Adrenal gland (tissue), 12 donors: Measurements from ENCODE around the gene NDC1. TPM values are rescaled to one million over a fixed set of nuclear protein-coding genes. Genes with fewer than 3 reads are reported as not detected.

Experiments
- DNase-seq, 7 donors: peaks; one replicate each; pipeline ENCODE4 v3.0.0-alpha.2; 2019 to 2020
- H3K27ac ChIP-seq, 5 donors: fragments of 200-600 bp; sonication (generic) in 4 of 5; 1 replicate in 3 of 5; 2 replicates in 2 of 5; pipeline versions ENCODE4 v1.5.1 to v1.8.0; 2016 to 2020; ENCODE audit warnings: mild to moderate bottlenecking in 1 of 5
- H3K27me3 ChIP-seq: fragments of 200-600 bp; 2 replicates; pipeline ENCODE4 v1.8.0; 2021
- H3K36me3 ChIP-seq, 2 donors: fragments of 200-600 bp; replicated peaks in 1 of 2; 1 replicate in 1 of 2; 2 replicates in 1 of 2; pipeline versions ENCODE4 v1.5.1 to v1.8.0; 2018 to 2022
- H3K4me1 ChIP-seq, 2 donors: fragments of 200-600 bp; replicated peaks in 1 of 2; 1 replicate in 1 of 2; 2 replicates in 1 of 2; pipeline versions ENCODE4 v1.5.1 to v1.8.0; 2018 to 2021
- H3K4me3 ChIP-seq, 4 donors: fragments of 200-600 bp; sonication (generic) in 3 of 4; one replicate each; pipeline ENCODE4 v1.5.1; 2016 to 2018
- H3K9me3 ChIP-seq, 3 donors: fragments of 200-600 bp; sonication (generic) in 1 of 3; replicated peaks in 1 of 3; 1 replicate in 2 of 3; 2 replicates in 1 of 3; pipeline versions ENCODE4 v1.5.1 to v1.8.0; 2016 to 2021
- CTCF ChIP-seq, 6 experiments: fragments of 450-650 bp in 4 of 6; fragments of 200-600 bp in 2 of 6; sonication (generic) in 1 of 6; IDR thresholded peaks; 1 replicate in 5 of 6; 2 replicates in 1 of 6; pipeline versions ENCODE4 v1.5.1 to v1.8.0; 2016 to 2021; ENCODE audit warnings: antibody characterized with exemption in 6 of 6, mild to moderate bottlenecking in 2 of 6, moderate library complexity in 1 of 6
- POLR2A ChIP-seq, 2 donors: fragments of 450-650 bp; IDR thresholded peaks; one replicate each; pipeline ENCODE4 v1.6.1; 2017; ENCODE audit warnings: antibody characterized with exemption in 2 of 2, mild to moderate bottlenecking in 2 of 2, moderate library complexity in 1 of 2
- WGBS, 4 donors: extraction: QIAGEN DNeasy Blood & Tissue Kit in 2 of 4; methylation state at CpG; one replicate each; pipeline versions ENCODE4 v1.1.5 to v1.1.7; 2013 to 2017; 5-methylcytosine and 5-hydroxymethylcytosine counted together
- intact Hi-C, 2 donors: fragments of 100-400 bp; cut with DNase I; formaldehyde crosslinking; loops; one replicate each; pipeline versions ENCODE4 v1.14.1 to v1.15.0; 2022 to 2023
- polyA plus RNA-seq, 3 donors: library from polyadenylated mRNA; stranded (reverse); fragments of 200-250 nt in 2 of 3; fragments of 350-450 nt in 1 of 3; fragmentation: Illumina TruSeq in 1 of 3; extraction: RNeasy Lipid Tissue Mini Kit (QIAGEN cat#74804) in 1 of 3; gene quantifications; one replicate each; pipeline ENCODE4 v1.2.3, GENCODE V29; 2013 to 2014
- total RNA-seq, 9 donors: library from RNA; depleted of rRNA in 4 of 9; stranded (reverse); fragments of >200 nt in 4 of 9; fragments of 120-200 nt in 1 of 9; fragmentation: NEBNext Ultra II Directional in 1 of 9; extraction: Animal tissue kit (Norgen Biotek cat#: 25700) in 1 of 9; gene quantifications; one replicate each; pipeline versions ENCODE4 v1.1.0 to v1.2.4, GENCODE V29; 2013 to 2023
- donor health status: healthy with polysubstance abuse.
- donor health status: Bipolar disorder and iron deficiency.
- donor health status: DM: yes; HTN: yes; CAD: no.
- donor health status: DM: no; HTN: no; CAD: no.
- donor health status: DM: no; HTN: no; CAD: no.
- donor health status: DM: yes; HTN: yes; CAD: no.

Gene NDC1
- total and polyA plus RNA-seq, 12 donors = 2.9 to 21.9 (median 10.4) TPM

DNA sequence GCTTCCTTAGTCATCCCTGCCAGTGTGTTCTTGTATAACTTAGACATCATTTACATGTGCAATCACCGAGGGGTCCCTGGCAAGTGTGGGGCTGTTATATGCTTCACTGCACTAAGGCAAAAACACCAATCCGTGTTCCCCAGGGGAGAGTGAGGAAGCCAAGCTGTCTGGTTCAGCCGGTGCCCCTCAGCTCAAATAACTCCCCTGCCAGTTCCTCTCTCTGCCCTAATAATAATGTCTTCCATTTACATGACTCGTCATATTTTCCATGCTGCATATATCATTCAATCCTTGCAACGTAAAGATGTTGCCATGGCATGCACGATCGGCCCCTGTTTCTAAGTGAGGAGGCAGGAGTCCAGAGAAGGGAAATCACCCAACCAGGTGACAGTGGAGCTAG, 24.4 kb upstream of the NDC1 start:
- intact Hi-C loops = loop anchor here in 1 of 2 donors (10.0 kb wide), 1 partner anchor 222 kb away; no protein-coding TSS in a partner anchor
- no peak for DNase-seq
- no peaks in the 10 kb centered on the region for H3K27me3 ChIP-seq
- no peaks in the 10 kb centered on the region for H3K4me1 ChIP-seq
- TF ChIP-seq CTCF (IDR thresholded peaks at IDR 0.05) (no peak), POLR2A (IDR thresholded peaks at IDR 0.05) (no peak)
- no peak overlapping the region for H3K27ac ChIP-seq
- 74 to 79% (median 77%) methylated on average over 7 of the region's 7 CpGs for WGBS, 4 donors
- H3K36me3 ChIP-seq = peaks cover 0 to 46% of the 10 kb centered on the region in 2 donors
- no peak overlapping the region for H3K4me3 ChIP-seq
- H3K9me3 ChIP-seq = no peaks in the 10 kb centered on the region

DNA sequence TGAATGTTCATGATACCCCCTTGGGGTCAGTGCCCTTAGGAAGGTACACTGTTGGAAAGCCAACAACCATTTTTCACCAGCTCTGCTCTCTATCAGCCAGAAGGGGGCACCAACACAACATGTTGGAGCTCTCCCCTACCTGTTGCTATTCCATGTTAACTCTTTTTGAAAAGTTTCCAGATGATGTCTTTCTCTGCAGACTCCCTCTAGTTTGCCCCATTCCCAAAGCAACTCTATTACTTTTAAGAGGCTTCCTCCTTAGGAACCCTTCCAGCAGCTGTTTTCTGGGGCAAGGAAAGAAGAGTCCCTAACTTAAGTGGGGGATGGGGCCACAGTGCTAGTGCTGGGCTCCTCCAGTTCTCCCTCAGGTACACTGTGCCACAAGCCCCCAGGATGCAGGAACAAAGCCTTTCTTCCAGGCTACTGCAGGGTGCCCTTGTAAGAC, 22.9 kb upstream of the NDC1 start:
- DNase-seq = peak; percentile 31 to 63 (median 42)
- Histone ChIP-seq H3K4me1 (no peaks in the 10 kb centered on the region), H3K36me3 (peaks cover 0 to 50% of the 10 kb centered on the region in 2 donors), H3K27me3 (no peaks in the 10 kb centered on the region), H3K4me3 (no peak overlapping the region), H3K27ac (no peak overlapping the region), H3K9me3 (no peaks in the 10 kb centered on the region)
- TF ChIP-seq POLR2A (IDR thresholded peaks at IDR 0.05) (no peak), CTCF (IDR thresholded peaks at IDR 0.05) (peak; percentile 45 to 77 (median 66))
- intact Hi-C loops = loop anchor here in 1 of 2 donors (10.0 kb wide), 1 partner anchor 224 kb away; no protein-coding TSS in a partner anchor

DNA sequence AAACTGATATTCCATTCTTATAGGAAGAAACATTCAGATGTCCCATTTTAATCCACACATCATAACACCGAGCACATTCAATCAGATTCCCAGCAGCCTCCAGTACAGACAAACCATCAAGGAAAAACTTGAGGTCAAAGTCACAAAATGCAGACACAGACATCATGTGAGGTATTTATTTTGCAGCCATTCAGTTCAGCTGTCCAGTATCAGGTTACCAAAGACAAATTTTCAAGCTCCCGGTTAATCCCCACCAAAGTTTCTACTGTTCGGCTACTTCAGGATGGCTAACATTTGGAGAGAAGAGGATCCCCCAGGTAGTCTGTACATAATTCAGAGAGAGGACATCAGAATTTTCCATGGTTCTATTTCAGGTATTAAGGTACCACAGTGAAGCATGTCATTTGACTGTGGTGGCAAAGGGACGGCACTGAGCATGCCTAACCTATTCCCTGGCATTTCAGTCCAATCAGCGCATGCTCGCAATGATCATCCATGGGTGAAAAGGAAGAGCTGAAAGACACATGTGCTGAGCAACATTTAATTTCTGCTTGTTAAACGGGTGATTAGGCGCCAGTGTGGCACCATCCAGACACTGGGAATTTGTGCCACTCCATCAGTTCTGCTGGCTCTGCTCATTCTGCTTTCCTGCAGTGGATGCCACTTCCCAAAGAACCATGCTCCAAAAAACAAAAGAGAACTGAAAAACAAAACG, 13.6 kb upstream of the NDC1 start:
- no peak overlapping the region for H3K4me3 ChIP-seq
- peaks cover 0 to 53% of the 10 kb centered on the region in 2 donors for H3K36me3 ChIP-seq
- WGBS, 4 donors = 86 to 94% (median 92%) methylated on average over 9 of the region's 9 CpGs
- no peaks in the 10 kb centered on the region for H3K9me3 ChIP-seq
- DNase-seq = no peak
- H3K27ac ChIP-seq = no peak overlapping the region
- TF ChIP-seq POLR2A (IDR thresholded peaks at IDR 0.05) (no peak), CTCF (IDR thresholded peaks at IDR 0.05) (no peak)
- intact Hi-C loops = no loop called here
- H3K27me3 ChIP-seq = no peaks in the 10 kb centered on the region
- no peaks in the 10 kb centered on the region for H3K4me1 ChIP-seq

DNA sequence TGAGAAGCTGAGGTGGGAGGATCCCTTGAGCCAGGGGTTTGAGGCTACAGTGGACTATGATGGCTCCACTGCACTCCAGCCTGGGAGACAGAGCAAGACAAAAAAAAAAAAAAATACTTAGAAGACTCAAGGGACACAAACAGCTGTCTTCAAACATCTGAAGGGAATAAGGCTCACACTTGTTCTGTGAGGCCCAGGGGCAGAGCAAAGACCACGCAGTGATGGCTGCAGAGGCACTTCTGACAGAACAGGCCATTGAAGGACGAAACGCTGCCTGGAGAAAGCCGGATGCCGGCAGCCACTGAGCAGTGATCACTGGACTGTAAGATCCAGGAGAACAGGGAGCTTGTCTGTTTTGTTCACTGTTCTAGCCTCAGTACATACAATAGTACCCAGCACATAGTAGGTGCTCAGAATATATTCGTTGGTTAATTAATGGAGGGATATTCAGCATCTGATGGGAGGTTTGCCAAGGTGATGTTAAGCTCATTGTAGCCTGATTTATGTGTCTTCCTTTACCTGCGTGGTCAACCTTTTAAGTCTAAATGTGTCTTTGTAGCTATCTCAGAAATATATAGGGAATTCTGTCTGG, 12.1 kb upstream of the NDC1 start:
- intact Hi-C loops = no loop called here
- Histone ChIP-seq H3K4me3 (no peak overlapping the region), H3K27me3 (no peaks in the 10 kb centered on the region), H3K4me1 (no peaks in the 10 kb centered on the region), H3K27ac (no peak overlapping the region), H3K9me3 (no peaks in the 10 kb centered on the region), H3K36me3 (peaks cover 0 to 38% of the 10 kb centered on the region in 2 donors)
- WGBS, 4 donors = 81 to 89% (median 88%) methylated on average over 7 of the region's 7 CpGs
- TF ChIP-seq POLR2A (IDR thresholded peaks at IDR 0.05) = no peak
- TF ChIP-seq CTCF (IDR thresholded peaks at IDR 0.05) = no peak
- no peak for DNase-seq
